AG04449 (cell line): ENCODE measurements around the gene MGMT.

Source experiments
- CTCF ChIA-PET: fragments of 350-600 bp; formaldehyde crosslinking; extraction: SDS; loops from one replicate; lab custom pipeline; 2021; ENCODE audit warnings: antibody characterized with exemption; lab: Yijun Ruan, JAX
- POLR2A ChIA-PET: fragments of 400-600, 350-600 bp; formaldehyde crosslinking; extraction: SDS; loops from one replicate; lab custom pipeline; 2020; ENCODE audit warnings: antibody characterized with exemption, inconsistent platforms; lab: Yijun Ruan, JAX
- DNase-seq: peaks from one replicate; pipeline ENCODE4 v3.0.0-alpha.2; 2010; ENCODE audit warnings: low read depth, low spot score
- H3K4me3 ChIP-seq: 2 replicates; pipeline ENCODE4 v1.5.1; 2011; ENCODE audit warnings: low read depth, mild to moderate bottlenecking, control low read depth, low read length
- TF ChIP-seq, protein P1 (sequence below): IDR thresholded peaks from one replicate; pipeline ENCODE4 v1.5.1; 2011; ENCODE audit warnings: mild to moderate bottlenecking, moderate library complexity, low read length, control low read depth, inconsistent platforms; ENCODE audit not compliant: insufficient read depth; ENCODE audit errors: missing control alignments

MGMT gene

DNA sequence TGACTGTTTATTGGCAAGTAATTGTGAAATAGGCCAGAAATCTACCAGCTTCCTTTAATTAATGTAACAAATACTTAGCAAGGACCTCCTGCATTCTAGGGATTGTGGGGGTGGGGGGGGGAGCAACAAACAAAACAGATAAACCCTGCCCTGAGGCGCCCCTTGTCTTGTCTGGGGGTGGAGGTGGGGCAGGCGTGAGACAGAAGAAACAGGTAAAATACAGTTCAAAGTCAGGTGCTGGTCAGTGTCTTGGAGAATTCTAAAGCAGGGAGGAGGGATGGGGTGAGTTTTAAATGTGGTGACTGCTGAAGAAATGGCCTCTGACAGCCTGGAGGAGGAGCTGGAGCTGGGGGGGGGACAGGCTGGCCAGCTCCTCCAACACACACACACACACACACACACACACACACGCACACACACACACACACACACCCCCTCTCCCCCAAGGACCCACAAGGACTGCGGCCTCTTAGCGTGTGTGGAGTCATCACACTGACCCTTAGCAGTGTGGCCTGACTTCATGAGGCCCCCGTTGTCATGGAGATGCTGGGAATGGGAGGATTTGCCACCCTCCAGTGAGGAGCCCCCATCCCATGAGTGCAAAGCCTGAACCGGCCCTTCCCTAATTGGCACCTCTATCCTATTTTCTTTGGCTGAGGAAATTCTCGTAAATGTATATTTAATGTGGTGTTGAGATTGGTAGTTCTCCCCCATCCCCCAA lies 190.4 kb downstream of the MGMT start:
- ChIA-PET POLR2A (no interaction called here), CTCF (no interaction called here)
- TF ChIP-seq, protein P1, sequence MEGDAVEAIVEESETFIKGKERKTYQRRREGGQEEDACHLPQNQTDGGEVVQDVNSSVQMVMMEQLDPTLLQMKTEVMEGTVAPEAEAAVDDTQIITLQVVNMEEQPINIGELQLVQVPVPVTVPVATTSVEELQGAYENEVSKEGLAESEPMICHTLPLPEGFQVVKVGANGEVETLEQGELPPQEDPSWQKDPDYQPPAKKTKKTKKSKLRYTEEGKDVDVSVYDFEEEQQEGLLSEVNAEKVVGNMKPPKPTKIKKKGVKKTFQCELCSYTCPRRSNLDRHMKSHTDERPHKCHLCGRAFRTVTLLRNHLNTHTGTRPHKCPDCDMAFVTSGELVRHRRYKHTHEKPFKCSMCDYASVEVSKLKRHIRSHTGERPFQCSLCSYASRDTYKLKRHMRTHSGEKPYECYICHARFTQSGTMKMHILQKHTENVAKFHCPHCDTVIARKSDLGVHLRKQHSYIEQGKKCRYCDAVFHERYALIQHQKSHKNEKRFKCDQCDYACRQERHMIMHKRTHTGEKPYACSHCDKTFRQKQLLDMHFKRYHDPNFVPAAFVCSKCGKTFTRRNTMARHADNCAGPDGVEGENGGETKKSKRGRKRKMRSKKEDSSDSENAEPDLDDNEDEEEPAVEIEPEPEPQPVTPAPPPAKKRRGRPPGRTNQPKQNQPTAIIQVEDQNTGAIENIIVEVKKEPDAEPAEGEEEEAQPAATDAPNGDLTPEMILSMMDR: no peak
- no peak for DNase-seq
- no peak overlapping the region for H3K4me3 ChIP-seq

DNA sequence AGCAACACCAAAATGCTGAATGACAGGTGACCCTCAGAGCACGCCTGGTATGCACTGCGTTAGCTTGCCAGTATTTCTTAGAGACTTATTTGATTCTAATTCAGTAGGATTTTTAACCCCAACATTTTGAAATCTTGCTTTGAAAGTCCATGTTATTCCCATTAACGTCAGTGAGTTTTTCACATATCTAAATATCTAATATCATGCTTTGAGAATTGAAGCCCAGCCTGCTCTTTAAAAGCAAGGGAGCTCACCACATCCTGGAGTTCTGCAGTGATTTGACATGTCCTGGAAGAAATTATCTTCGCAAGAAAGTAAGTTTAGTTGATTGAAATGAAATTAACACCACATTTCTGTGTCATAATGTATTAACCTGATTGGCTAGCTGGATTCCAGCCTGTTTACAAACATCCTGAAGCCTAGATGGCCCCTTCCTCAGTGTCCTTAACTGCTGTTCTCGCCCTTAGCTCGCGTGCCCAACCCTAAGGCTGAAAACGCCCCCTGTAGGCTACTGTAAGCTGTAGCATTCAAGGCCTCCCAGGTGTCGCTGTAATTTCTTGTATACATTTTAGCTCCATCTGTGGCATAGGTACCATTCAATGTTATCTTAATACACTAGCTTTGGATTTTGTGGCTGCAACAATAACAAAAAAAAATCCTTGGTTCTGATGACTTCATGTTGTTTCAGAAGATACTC lies 191.5 kb downstream of the MGMT start:
- DNase-seq: no peak
- ChIA-PET CTCF (no interaction called here), POLR2A (no interaction called here)
- no peak overlapping the region for H3K4me3 ChIP-seq
- TF ChIP-seq, protein P1: peak; percentile 18

DNA sequence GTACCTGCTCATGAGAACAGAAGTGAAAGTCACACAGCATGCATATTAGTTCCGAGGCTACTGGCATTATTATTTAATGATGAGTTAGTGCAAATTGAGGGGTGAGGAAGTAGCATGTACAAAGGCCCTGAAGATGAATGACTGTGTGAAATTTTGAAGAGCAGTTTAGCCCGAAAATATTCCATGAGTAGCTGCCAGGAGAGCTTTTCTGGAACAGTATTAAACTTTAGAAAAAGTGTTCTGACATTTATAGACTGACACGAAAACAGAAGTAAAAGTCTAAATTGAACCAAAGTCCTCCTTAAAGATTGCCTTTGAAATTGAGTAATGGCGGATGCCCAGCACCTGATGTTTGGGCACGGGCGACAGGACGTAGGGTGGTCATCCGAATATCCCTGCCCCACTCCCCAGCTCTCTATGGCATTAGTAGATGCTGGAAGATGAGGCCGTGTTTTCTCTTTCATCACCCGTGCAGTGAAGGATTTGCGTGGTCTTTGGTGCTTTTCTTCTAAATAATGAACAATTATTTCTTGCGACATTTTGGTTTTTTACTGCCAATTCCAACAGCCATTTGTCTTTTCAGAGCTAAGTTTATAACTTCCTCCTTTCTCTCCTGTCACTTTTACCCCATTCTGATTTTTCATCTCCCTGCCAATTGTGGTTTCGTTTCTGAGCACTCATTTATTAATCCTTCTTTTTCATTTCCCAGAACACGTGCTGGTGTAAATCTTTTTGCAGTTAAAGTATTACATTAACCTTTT lies 192.6 kb downstream of the MGMT start:
- CTCF ChIA-PET: interaction anchor here (1.0 kb wide), 1 partner anchor 11 kb away, joined by 3 read pairs; no protein-coding TSS in a partner anchor
- no peak for DNase-seq
- TF ChIP-seq, protein P1: no peak
- POLR2A ChIA-PET: no interaction called here
- H3K4me3 ChIP-seq: no peak overlapping the region

DNA sequence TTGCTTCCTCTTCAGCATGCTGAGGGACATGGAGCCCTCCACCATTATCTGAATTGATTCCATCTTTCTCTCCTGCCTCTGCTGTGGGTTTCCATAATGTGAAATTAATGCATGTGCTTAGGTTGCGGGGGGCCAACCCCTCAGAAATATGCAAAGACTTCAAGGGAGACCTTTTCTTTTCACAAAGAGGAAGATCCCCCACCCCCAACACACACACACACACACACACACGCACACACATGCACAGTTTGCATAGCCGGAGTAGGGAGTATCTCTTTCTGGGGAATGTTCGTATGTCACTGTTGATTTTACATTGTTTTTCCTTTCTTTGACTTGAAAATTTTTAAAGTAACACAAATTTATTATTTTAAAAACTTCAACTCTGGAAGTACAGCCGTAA lies 193.5 kb downstream of the MGMT start:
- DNase-seq: no peak
- POLR2A ChIA-PET: no interaction called here
- H3K4me3 ChIP-seq: no peak overlapping the region
- TF ChIP-seq, protein P1: no peak
- CTCF ChIA-PET: interaction anchor here (1.0 kb wide), 1 partner anchor 12 kb away, joined by 3 read pairs; no protein-coding TSS in a partner anchor

DNA sequence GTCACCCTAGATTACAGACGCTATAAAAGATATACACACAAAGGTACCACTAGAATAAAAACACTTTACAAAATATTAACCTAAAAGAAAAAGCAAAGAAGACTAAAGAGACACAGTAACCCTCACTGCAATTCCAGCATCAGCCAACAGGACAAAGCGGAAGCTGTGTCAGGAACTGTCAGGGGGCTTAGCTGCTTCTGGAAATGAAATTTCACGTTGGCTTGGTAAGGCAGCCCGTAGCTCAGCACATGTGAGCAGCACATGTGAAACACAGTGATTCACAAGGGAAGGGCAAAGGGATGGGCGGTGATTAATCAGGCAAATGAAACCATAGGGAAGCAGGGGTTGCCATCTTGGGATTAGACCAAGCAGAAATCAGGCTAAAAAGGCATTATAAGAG lies 195.4 kb downstream of the MGMT start:
- H3K4me3 ChIP-seq: no peak overlapping the region
- CTCF ChIA-PET: no interaction called here
- TF ChIP-seq, protein P1: no peak
- no peak for DNase-seq
- POLR2A ChIA-PET: no interaction called here

DNA sequence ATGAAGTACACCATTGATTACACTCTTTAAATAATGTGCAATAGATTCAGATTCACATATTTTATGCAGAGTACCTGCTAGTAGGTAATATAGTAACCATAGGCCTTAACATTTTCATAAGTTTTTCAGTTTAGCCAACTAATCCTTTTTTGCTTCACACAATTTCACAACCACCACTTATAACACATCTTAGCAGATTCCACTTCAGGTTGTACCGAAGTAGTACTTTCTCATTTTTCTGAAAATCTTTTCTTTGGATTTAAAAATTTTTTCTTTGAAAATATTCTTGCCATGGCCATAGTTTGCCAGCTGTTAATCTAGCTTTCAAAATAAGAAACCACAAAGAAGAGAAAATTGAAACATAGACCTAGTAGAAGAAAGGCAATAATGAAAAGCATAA lies 203.1 kb downstream of the MGMT start:
- POLR2A ChIA-PET: no interaction called here

More for the DNA sequence above, 203.1 kb downstream of the MGMT start:
- TF ChIP-seq, protein P1: no peak
- no peak overlapping the region for H3K4me3 ChIP-seq
- DNase-seq: no peak
- CTCF ChIA-PET: no interaction called here
